HG02840 (cell line): ENCODE results near the gene SLC45A1.

Experiments
- ATAC-seq: cut with Tn5 transposase; IDR thresholded peaks from one replicate; pipeline ENCODE4 v1.9.1; 2021; ENCODE audit warnings: mild to moderate bottlenecking, moderate library complexity, moderate number of reproducible peaks; ENCODE audit not compliant: unreplicated experiment, low FRiP score

The SLC45A1 gene

DNA sequence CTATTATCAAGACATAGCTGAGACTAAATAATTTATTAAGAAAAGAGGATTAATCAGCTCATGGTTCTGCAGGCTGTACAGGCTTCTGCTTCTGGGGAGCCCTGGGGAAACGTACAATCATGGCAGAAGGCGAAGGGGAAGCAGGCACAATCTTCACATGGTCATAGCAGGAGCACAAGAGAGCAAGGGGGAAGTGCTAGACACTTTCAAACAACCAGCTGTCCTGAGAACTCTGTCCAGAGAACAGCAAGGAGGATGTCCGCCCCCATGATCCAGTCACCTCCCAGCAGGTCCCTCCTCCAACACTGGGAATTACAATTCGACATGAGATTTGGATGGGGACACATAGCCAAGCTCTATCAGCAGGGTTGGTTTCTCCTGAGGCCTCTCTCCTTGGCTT, 10.3 kb upstream of the SLC45A1 start:
- no peak for ATAC-seq

- no peak for ATAC-seq
Observed at GRCh38 chr1:8311068-8311718, 6.7 kb upstream of the SLC45A1 start.

- ATAC-seq = no peak
Observed at GRCh38 chr1:8312235-8313218, 5.4 kb upstream of the SLC45A1 start.

GRCh38 chr1:8313231-8313630, 4.7 kb upstream of the SLC45A1 start:
- no peak for ATAC-seq

- no peak for ATAC-seq
Observed at GRCh38 chr1:8314346-8315280, 3.3 kb upstream of the SLC45A1 start.

GRCh38 chr1:8315573-8316475, 2.1 kb upstream of the SLC45A1 start:
- ATAC-seq = no peak

- no peak for ATAC-seq
Observed at GRCh38 chr1:8318436-8318835, 522 bp downstream of the SLC45A1 start.

- ATAC-seq = no peak
Observed at GRCh38 chr1:8321612-8322011, 3.7 kb downstream of the SLC45A1 start.

GRCh38 chr1:8323706-8324105, 5.8 kb downstream of the SLC45A1 start:
- ATAC-seq = no peak

DNA sequence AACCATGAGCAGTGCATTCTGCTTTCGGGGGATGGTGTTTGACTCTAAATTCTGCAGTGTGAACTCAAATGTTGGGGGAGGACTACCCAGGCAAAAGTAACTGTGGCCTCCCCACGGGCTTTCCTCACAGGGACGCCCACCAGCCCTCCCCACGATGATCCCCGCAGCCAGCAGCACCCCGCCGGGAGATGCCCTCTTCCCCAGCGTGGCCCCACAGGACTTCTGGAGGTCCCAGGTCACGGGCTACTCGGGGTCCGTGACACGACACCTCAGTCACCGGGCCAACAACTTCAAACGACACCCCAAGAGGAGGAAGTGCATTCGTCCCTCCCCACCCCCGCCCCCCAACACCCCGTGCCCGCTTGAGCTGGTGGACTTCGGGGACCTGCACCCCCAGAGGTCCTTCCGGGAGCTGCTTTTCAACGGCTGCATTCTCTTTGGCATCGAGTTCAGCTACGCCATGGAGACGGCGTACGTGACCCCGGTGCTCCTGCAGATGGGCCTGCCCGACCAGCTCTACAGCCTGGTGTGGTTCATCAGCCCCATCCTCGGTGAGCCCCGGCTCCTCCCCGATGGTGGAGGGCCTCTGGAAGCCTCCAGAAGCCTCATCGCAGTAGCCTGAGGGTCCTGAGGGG, 6.4 kb downstream of the SLC45A1 start:
- no peak for ATAC-seq

DNA sequence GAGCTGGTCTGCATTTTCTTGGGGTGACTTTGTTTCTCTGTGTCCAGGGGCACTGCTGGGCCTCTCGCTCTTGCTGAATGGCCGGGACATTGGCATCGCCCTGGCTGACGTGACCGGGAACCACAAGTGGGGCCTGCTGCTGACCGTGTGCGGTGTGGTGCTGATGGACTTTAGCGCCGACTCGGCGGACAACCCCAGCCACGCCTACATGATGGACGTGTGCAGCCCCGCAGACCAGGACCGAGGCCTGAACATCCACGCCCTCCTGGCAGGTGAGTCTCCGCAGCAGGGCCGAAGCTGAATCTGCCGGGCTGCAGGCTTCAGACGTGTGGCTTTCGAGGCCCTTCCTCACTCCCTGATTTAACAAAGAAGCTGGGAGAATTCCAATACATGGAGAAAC, 7.9 kb downstream of the SLC45A1 start:
- no peak for ATAC-seq

GRCh38 chr1:8326265-8326664, 8.4 kb downstream of the SLC45A1 start:
- ATAC-seq = no peak

DNA sequence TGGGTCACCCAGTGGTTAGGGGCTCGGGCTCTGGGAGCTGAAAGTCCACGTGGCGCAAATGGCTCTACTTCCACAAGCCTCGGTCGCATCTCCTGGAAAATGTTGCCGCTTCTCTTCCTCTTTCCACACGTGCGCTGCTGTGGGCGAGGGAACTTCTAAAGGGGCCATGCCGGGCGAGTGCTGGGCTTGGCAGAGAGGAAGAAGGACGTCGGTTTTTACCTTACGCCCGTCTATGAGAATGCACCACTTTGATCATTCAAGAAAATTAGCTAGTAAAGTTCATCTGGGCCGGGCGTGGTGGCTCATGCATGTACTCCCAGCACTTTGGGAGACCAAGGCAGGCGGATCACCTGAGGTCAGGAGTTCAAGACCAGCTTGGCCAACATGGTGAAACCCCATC, 10.4 kb downstream of the SLC45A1 start:
- ATAC-seq = no peak

- ATAC-seq = no peak
Observed at GRCh38 chr1:8329439-8329838, 11.5 kb downstream of the SLC45A1 start.

DNA sequence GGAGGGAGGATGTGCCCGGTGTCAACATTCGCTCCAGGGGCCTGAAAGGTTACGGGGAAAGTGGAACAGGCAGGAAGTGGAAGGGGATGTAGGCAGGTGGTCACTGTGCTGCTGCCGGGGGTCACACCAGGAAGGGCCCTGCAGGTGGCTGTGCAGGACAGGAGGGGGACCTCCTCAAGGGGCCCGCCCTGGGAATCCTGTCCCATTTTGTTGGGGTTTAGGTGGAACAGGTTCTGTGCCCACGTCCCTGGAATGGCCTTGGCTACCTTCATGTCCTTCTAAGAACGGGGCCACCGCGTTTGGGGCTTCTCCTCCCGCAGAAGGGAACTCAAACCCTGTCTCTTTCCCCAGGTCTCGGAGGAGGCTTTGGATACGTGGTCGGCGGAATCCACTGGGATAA, 11.9 kb downstream of the SLC45A1 start:
- no peak for ATAC-seq

DNA sequence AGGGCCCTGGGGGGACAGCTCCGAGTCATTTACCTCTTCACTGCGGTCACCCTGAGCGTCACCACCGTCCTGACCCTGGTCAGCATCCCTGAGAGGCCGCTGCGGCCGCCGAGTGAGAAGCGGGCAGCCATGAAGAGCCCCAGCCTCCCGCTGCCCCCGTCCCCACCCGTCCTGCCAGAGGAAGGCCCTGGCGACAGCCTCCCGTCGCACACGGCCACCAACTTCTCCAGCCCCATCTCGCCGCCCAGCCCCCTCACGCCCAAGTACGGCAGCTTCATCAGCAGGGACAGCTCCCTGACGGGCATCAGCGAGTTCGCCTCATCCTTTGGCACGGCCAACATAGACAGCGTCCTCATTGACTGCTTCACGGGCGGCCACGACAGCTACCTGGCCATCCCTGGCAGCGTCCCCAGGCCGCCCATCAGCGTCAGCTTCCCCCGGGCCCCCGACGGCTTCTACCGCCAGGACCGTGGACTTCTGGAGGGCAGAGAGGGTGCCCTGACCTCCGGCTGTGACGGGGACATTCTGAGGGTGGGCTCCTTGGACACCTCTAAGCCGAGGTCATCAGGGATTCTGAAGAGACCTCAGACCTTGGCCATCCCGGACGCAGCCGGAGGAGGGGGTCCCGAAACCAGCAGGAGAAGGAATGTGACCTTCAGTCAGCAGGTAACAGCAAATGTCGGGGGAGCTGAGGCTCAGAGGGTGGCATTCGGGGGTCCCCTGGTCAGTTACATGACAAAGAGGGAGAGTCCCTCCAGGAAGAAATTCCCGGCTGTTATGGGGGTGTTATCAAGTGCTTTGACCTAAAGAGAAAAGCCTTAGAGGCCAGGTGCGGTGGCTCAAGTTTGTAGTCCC, 12.6 kb downstream of the SLC45A1 start:
- ATAC-seq = no peak

GRCh38 chr1:8332806-8333205, 14.9 kb downstream of the SLC45A1 start:
- no peak for ATAC-seq

GRCh38 chr1:8333246-8333987, 15.5 kb downstream of the SLC45A1 start:
- no peak for ATAC-seq
